Keratinocyte (primary cell): ENCODE results near the gene TEX44. TPM values are rescaled to one million over a fixed set of nuclear protein-coding genes. Genes with fewer than 3 reads are reported as not detected.
A peak's percentile ranks its signal among the peaks of the same experiment; 100 is the strongest.

Source experiments
- DNase-seq: peaks from one replicate; pipeline ENCODE4 v3.0.0-alpha.2; 2011; ENCODE audit warnings: low read depth, missing footprints, low spot score
- FAIRE-seq: peaks from 2 replicates; lab custom pipeline; 2011; peaks lifted over from hg19 to GRCh38; lab: Jason Lieb, UNC
- H2AFZ ChIP-seq: 2 replicates; pipeline ENCODE4 v1.6.0; 2012; ENCODE audit warnings: low read length, control low read depth, inconsistent platforms; ENCODE audit not compliant: control insufficient read depth
- H3K27ac ChIP-seq: 2 replicates; pipeline ENCODE4 v1.5.1; 2011; ENCODE audit warnings: low read length; ENCODE audit not compliant: control insufficient read depth, insufficient read depth
- H3K27me3 ChIP-seq: 3 replicates; pipeline ENCODE4 v1.6.0; 2011; ENCODE audit warnings: low read length; ENCODE audit not compliant: control insufficient read depth, insufficient read depth; ENCODE audit errors: extremely low read depth
- H3K36me3 ChIP-seq, 2 experiments: 2 replicates in 1 of 2; 3 replicates in 1 of 2; pipeline ENCODE4 v1.5.1; 2011; ENCODE audit warnings: low read length in 2 of 2, mild to moderate bottlenecking in 1 of 2; ENCODE audit not compliant: control insufficient read depth in 2 of 2, insufficient read depth in 2 of 2; ENCODE audit errors: extremely low read depth in 1 of 2
- H3K4me1 ChIP-seq: 3 replicates; pipeline ENCODE4 v1.5.1; 2011; ENCODE audit warnings: low read length; ENCODE audit not compliant: control insufficient read depth, insufficient read depth; ENCODE audit errors: extremely low read depth
- H3K4me2 ChIP-seq: 3 replicates; pipeline ENCODE4 v1.6.0; 2011; ENCODE audit warnings: low read depth, low read length; ENCODE audit not compliant: control insufficient read depth, insufficient read depth; ENCODE audit errors: extremely low read depth
- H3K4me3 ChIP-seq, 3 experiments: fragments of 200-600 bp in 1 of 3; sonication (generic) in 1 of 3; 2 replicates in 2 of 3; 3 replicates in 1 of 3; pipeline ENCODE4 v1.5.1; 2011 to 2016; ENCODE audit warnings: low read length in 3 of 3, mild to moderate bottlenecking in 3 of 3, control low read depth in 2 of 3, inconsistent platforms in 1 of 3, low read depth in 1 of 3, mixed read lengths in 1 of 3, mixed run types in 1 of 3, moderate library complexity in 1 of 3; ENCODE audit not compliant: control insufficient read depth in 2 of 3, insufficient read depth in 2 of 3; ENCODE audit errors: extremely low read depth in 1 of 3
- H3K79me2 ChIP-seq: 2 replicates; pipeline ENCODE4 v1.6.0; 2012; ENCODE audit warnings: low read length; ENCODE audit not compliant: control insufficient read depth, insufficient read depth
- H3K9ac ChIP-seq: 3 replicates; pipeline ENCODE4 v1.6.0; 2011; ENCODE audit warnings: low read length; ENCODE audit not compliant: control insufficient read depth, insufficient read depth; ENCODE audit errors: extremely low read depth
- H3K9me1 ChIP-seq: 3 replicates; pipeline ENCODE4 v1.6.0; 2011; ENCODE audit warnings: low read length; ENCODE audit not compliant: control insufficient read depth, insufficient read depth; ENCODE audit errors: extremely low read depth
- H3K9me3 ChIP-seq: 2 replicates; pipeline ENCODE4 v1.5.1; 2012; ENCODE audit warnings: low read depth, low read length; ENCODE audit not compliant: control insufficient read depth
- H4K20me1 ChIP-seq: 3 replicates; pipeline ENCODE4 v1.6.0; 2011; ENCODE audit warnings: low read length; ENCODE audit not compliant: control insufficient read depth, insufficient read depth; ENCODE audit errors: extremely low read depth
- EZH2 ChIP-seq: IDR thresholded peaks from one replicate; pipeline ENCODE4 v1.6.1; 2012; ENCODE audit warnings: inconsistent platforms, mild to moderate bottlenecking, low read length, moderate library complexity
- dilution Hi-C: fragments of 300-500 bp; cut with MboI; formaldehyde crosslinking; loops from one replicate; pipeline ENCODE4 v1.7.0; 2020; ENCODE audit warnings: low sequenced_read_pairs; ENCODE audit not compliant: extremely low pct_ligation_motif_present
- polyA plus RNA-seq, 5 experiments: library from polyadenylated mRNA; depleted of rRNA in 3 of 5; stranded (reverse) in 3 of 5; stranded (forward) in 1 of 5; unstranded in 1 of 5; fragments of >200 nt; gene quantifications; 1 replicate in 1 of 5; 2 replicates in 3 of 5; 3 replicates in 1 of 5; pipeline versions ENCODE4 v1.2.1 to v1.2.3, GENCODE V29; 2011 to 2012; ENCODE audit warnings: missing spikeins in 2 of 5, low read depth in 1 of 5, low replicate concordance in 1 of 5
- TF ChIP-seq, protein P1 (sequence below), 3 experiments: IDR thresholded peaks in 1 of 3; conservative IDR thresholded peaks in 1 of 3; optimal IDR thresholded peaks in 1 of 3; 2 replicates in 2 of 3; 3 replicates in 1 of 3; pipeline versions ENCODE3 to v1.5.1; 2011; ENCODE audit warnings: low read length in 3 of 3, mild to moderate bottlenecking in 3 of 3, moderate library complexity in 2 of 3, control low read depth in 1 of 3, inconsistent platforms in 1 of 3; ENCODE audit not compliant: insufficient read depth in 2 of 3; ENCODE audit errors: extremely low read depth in 1 of 3

TEX44 gene
- polyA plus RNA-seq, 1 donor (not counting 4 experiments of a cell fraction or from before 2014, with no cell fraction given): not detected

DNA sequence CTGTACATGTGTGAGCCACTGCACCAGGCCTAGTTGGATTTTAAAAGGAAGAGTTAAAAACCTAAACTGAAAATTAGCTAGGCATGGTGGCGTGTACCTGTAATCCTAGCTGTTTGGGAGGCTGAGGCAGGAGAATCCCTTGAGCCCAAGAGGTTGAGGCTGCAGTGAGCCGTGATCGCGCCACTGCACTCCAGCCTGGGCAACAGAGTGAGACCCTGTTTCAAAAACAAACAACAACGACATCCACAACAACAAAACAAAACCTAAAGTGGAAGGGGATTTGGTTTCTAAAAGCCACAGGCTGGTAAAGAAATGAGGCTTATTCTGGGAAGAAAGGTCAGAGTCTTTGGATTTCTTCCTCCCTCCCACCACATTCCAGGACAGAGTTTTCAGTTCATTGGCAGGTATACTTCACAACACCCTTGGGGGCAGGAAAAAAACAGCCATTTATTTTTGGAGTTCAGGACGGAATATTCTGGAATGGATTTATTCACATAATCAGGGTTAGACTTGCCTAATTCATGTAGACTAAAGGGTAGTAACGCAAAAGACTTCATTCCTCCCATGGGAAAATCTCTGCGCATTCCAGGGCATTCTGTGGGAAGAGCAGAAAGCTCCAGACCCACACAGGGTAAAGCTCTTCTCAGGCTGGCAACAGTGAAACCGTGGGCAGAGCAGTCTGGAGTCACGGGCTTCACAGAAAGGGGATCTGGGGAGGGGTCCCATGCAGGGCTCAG, 34.9 kb downstream of the TEX44 start:
- H3K4me2 ChIP-seq: no peak overlapping the region
- dilution Hi-C loops: no loop called here
- H3K9me3 ChIP-seq: no peaks in the 10 kb centered on the region
- H3K79me2 ChIP-seq: no peaks in the 10 kb centered on the region
- H3K27ac ChIP-seq: no peak overlapping the region
- no peak overlapping the region for H3K4me3 ChIP-seq
- H3K9me1 ChIP-seq: no peaks in the 10 kb centered on the region
- no peaks in the 10 kb centered on the region for H3K27me3 ChIP-seq
- no peaks in the 10 kb centered on the region for H4K20me1 ChIP-seq
- H3K36me3 ChIP-seq: no peaks in the 10 kb centered on the region
- H2AFZ ChIP-seq: peak overlapping the region; percentile 40
- TF ChIP-seq, protein P1, sequence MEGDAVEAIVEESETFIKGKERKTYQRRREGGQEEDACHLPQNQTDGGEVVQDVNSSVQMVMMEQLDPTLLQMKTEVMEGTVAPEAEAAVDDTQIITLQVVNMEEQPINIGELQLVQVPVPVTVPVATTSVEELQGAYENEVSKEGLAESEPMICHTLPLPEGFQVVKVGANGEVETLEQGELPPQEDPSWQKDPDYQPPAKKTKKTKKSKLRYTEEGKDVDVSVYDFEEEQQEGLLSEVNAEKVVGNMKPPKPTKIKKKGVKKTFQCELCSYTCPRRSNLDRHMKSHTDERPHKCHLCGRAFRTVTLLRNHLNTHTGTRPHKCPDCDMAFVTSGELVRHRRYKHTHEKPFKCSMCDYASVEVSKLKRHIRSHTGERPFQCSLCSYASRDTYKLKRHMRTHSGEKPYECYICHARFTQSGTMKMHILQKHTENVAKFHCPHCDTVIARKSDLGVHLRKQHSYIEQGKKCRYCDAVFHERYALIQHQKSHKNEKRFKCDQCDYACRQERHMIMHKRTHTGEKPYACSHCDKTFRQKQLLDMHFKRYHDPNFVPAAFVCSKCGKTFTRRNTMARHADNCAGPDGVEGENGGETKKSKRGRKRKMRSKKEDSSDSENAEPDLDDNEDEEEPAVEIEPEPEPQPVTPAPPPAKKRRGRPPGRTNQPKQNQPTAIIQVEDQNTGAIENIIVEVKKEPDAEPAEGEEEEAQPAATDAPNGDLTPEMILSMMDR (optimal IDR thresholded peaks at IDR 0.05 in 1 of 3, IDR thresholded peaks at IDR 0.05 in 1 of 3, conservative IDR thresholded peaks at IDR 0.05 in 1 of 3; ENCODE audit: extremely low read depth in 1 of 3, insufficient read depth in 2 of 3, low read length in 3 of 3): no peak
- no peak for TF ChIP-seq EZH2
- DNase-seq (no peak), FAIRE-seq (no peak)
- H3K9ac ChIP-seq: no peak overlapping the region
- peaks cover 2% of the 10 kb centered on the region for H3K4me1 ChIP-seq

DNA sequence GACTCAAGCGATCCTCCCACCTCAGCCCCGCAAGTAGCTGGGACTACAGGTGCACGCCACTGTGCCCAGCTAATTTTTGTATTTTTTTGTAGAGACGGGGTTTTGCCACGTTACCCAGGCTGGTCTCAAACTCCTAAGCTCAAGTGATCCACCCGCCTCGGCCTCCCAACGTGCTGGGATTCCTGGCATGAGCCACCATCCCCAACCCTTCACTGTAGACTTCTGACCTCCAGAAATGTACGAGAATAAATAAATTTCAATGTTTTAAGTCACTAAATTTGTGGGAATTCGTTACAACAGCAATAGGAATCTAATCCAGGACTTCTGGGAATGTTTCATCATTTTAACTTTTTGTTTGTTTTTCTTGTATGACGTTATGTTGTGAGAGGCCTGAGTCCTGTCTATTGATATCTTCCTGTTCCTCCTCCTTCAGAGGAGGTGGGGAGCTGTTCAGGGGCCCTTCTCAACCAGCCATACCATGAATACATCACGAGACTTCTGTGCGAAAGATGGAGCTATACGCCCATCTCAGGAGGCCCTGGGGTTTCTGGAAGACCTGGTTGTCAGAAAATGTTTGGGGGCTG, 40.0 kb downstream of the TEX44 start:
- Histone ChIP-seq H3K4me1 (peaks cover 4% of the 10 kb centered on the region), H3K9ac (no peak overlapping the region), H3K4me3 (no peak overlapping the region), H3K4me2 (no peak overlapping the region), H2AFZ (no peak overlapping the region), H3K27me3 (no peaks in the 10 kb centered on the region), H3K36me3 (no peaks in the 10 kb centered on the region), H3K9me3 (no peaks in the 10 kb centered on the region), H3K9me1 (peaks cover 2% of the 10 kb centered on the region), H3K79me2 (no peaks in the 10 kb centered on the region), H4K20me1 (no peaks in the 10 kb centered on the region), H3K27ac (no peak overlapping the region)
- FAIRE-seq (no peak), DNase-seq (no peak)
- no peak for TF ChIP-seq EZH2
- dilution Hi-C loops: no loop called here
